ENCODE results near the gene FILIP1.

GRCh38 chr6:75528423-75528822 is 34.8 kb upstream of the FILIP1 start:
- TF ChIP-seq, protein P1, sequence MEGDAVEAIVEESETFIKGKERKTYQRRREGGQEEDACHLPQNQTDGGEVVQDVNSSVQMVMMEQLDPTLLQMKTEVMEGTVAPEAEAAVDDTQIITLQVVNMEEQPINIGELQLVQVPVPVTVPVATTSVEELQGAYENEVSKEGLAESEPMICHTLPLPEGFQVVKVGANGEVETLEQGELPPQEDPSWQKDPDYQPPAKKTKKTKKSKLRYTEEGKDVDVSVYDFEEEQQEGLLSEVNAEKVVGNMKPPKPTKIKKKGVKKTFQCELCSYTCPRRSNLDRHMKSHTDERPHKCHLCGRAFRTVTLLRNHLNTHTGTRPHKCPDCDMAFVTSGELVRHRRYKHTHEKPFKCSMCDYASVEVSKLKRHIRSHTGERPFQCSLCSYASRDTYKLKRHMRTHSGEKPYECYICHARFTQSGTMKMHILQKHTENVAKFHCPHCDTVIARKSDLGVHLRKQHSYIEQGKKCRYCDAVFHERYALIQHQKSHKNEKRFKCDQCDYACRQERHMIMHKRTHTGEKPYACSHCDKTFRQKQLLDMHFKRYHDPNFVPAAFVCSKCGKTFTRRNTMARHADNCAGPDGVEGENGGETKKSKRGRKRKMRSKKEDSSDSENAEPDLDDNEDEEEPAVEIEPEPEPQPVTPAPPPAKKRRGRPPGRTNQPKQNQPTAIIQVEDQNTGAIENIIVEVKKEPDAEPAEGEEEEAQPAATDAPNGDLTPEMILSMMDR (conservative IDR thresholded peaks at IDR 0.05; ENCODE audit: low read length), result no peak
- no peak for TF ChIP-seq EZH2phosphoT487 (IDR thresholded peaks at IDR 0.05; ENCODE audit: borderline replicate concordance, low read depth, low read length)

Measured in OCI-LY7 (cell line).